LHCN-M2 (cell line): ENCODE measurements around the gene MROH8. TPM values are rescaled to one million over a fixed set of nuclear protein-coding genes. Genes with fewer than 3 reads are reported as not detected.
A peak's percentile ranks its signal among the peaks of the same experiment; 100 is the strongest.

Source experiments
- DNase-seq: peaks from one replicate; pipeline ENCODE4 v3.0.0-alpha.2; 2012; ENCODE audit warnings: low read depth
- total RNA-seq: library from RNA; depleted of rRNA; stranded (reverse); fragments of >200 nt; gene quantifications from 2 replicates; pipeline ENCODE4 v1.2.3, GENCODE V29; 2014

MROH8 gene
- total RNA-seq, 1 experiment from 2014 or later = 4.0 TPM

DNA sequence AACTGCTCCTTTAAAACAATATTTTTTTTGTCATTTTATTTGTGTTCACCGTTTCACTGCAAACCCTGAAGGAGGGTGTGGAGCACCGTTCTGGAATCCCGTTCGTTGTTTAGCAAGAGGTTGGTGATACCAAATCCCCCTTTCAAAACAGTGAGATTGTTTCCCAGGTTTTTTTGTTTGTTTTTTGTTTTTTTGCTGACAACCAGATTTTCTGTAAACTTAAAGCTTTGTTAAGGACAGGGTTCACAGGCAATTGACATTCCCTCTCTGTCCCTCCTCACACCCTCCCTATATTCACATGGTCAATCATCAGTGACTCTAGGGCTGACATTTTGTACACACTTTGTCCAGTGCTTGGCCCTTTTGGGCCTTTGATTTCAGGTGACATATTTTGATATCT, 21.0 kb upstream of the MROH8 start:
- DNase-seq = no peak

DNA sequence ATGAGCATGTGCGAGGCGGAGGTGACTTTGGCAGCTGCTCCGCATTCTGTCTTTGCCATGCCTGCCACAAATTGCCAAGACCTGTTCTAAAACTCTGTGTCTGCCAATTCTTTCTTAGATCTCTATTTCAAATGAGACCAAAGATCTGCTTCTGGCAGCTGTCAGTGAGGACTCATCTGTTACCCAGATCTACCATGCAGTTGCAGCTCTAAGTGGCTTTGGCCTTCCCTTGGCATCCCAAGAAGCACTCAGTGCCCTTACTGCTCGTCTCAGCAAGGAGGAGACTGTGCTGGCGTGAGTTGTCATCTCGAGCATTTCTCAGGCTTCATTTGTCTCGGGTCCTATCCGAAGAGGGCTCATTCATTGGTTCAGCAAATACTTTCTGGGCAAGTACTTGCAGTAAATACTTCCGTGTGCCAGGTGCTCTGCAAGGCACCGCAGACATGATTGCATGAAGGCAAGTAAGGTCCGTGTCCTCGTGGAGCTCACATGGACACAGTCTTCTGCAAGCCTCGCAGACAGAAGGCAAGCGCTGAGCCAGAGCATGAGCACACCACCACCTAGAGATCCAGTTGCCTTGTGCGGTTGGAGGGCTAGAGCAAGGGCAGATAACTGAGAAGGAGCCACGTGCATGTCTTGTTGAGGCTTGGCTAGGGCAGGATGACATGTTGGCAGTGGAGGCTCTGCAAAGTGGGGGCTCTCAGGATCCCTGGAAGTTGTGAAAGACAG, 19.7 kb upstream of the MROH8 start:
- DNase-seq = no peak

DNA sequence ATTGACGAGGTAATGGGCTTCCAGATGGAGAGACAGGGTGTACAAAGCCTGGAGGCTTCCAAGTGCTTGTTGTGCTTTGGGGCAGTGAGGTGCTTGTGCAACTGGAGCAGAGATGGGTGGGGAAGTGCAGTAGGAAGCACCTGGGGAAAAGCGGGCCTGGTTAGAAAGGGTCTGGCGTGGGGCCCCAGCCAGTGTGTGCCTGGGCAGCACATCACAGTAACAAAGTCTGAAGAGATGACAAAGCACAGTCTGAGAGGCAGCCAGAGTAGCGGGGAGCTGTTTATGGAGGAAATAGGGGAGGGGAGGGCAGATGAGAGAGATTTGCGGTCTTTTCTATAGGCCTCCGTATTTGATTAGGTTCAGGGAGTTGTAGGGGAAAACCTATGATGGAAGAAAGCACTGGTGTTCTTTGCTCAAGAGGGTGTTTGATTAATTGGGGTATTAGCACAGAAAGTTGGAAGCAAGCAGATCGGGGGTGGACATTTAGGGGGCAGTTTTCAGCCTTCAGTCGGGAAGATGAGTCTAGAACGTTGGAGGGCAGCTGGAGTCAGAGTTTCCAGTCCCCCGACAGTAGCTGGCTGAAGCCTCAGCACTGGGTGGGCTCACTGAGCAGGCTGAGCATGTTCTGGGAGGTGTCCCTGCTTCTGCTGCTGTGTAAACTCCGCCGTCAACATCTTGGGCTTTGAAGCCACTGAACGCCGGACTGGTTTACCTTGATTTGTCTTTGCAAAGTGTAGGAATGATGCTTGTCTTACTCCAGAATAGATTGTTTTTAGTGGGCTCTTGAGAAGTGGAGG, 15.5 kb upstream of the MROH8 start:
- DNase-seq = no peak

DNA sequence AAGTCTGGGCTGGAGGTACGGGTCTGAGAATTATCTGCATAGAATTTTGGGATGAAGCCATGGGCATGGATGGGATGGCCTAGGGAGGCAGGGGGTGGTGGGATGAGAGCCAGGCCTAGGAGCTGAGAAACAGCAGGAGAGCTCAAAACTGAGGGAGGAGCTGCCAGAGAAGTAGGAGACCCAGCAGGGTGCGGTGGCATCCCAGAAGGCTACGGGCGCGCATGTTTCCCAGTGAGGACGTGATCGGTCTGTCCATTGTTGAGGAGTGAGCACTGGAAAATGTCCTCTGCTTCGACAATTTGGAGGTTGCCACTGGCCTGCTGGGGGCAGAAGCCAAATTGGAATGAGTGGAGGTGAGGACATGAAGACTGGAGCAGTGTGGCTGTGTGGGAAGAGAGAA, 14.5 kb upstream of the MROH8 start:
- no peak for DNase-seq

DNA sequence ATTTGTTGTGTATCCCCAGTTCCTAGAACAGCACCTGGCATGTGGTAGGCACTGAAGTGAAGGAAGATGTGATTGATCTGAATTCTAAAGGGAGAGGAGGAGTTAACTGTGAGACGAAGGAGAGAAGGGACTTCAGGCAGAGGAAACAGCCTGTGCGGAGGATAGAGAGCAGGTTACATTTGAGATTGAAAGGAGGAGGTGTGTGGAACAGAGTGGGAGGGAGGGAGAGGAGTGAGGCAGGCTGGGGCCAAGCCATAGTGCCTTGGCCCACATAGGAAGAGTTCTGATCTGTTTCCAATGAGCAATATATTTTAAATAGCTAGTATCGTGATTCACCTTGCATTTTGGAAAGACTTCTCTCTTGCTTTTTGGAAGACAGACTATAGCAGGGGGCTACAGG, 13.9 kb upstream of the MROH8 start:
- DNase-seq = no peak

DNA sequence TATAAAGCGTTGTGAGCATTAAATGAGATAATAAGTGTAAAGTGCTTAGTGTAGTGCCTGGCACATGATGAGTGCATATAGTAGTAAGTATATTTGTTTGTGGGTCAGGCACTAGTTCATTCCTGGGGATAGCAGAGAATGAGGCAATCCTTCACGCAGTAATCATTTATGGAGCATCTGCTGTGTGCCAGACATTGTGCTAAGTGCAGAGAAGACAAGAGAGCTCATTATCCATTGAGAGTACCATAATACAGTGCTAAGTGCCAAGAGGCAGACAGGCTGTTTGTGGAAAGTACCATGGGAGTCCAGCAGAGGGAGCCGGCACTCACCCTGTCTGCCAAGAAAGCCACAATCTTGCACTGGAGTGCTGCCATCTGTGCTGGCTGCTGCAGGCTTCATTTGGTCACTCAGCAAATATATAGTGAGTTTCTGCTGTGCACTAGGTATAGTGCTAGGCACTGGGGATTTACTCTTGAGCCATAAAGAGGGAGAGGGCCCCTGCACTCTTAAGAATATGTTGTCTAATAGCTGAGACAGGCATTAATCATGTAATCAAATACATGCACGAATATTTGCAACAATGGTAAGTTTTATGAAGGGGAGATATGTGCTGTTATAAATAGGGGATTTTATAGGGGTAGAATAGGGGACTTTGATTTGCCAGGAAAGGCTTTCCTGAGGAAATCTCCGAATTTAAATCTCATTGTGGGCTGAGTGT, 12.9 kb upstream of the MROH8 start:
- DNase-seq = peak; percentile 80

DNA sequence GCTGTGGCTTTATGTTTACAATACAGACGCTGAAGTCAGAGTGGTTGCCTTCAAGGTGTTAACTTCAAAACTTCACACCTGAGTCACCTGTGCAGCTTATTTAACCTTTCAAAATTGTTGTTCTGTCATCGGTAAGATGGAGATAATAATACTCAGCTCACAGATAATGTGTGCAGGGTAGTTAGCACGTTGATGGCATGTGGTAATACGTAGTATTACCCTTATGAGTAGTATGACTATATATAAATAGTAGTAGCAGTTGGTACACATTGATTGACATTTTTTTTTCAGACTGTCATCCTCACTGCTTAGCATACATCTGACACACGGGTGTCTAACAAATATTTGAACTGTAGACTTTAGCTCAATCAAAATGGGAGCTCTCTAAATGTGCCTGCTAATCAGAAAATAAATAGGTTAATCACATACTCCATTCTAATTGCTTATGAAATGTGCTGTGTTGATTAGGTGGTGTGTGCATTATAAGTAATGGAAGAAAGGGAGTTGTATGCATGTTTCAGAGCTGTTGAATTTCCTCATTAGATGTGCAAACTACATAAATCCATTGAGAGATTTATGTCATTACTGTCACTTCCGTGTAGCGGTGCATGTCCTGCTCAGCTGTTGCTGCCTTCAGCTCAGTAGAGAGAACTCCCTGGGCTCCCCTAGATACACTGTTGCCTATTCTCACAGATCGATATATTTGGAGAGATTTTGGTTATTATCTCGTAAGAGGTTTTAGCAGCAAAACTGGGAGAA, 11.2 kb upstream of the MROH8 start:
- DNase-seq = no peak

DNA sequence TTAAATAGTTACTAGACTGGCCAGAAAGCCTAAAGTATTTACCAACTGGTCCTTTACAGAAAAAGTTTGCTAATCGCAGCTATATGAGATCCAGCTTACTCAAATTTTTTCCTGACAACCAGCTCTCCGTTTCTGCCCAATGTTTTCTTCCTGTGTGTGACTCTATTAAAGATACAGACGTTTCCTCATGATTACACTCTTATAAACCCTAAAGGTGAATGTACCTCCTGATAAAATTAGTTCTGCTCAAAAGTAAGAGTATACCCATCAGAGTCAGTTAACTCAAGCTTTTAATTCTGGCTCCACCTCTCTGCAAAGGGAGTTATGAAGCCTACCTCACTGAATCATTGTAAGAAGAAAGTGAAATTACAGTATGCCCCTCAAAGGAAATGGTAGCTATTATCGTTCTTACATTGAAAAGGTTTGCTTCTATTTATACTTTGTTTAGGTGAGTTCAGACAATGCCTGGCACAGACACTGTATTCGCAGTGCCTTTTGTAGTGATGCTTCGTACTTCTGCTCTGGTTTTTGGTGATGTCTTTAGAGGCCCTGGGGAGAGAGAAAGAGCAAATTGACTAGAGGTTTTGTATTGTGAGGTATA, 10.2 kb upstream of the MROH8 start:
- DNase-seq = no peak

DNA sequence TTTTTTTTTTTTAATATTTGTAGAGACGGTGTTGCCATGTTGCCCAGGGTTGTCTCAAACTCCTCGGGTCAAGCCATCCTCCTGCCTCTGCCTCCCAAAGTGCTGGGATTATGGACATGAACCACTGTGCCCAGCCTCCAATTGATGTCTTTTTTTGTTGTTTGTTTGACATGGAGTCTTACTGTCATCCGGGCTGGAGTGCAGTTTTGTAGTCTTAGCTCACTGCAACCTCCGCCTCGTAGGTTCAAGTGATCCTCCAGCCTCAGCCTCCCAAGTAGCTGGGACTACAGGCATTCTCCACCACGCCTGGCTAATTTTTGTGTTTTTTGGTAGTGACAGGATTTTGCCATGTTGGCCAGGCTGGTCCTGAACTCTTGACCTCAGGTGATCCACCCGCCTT, 9.4 kb upstream of the MROH8 start:
- no peak for DNase-seq

DNA sequence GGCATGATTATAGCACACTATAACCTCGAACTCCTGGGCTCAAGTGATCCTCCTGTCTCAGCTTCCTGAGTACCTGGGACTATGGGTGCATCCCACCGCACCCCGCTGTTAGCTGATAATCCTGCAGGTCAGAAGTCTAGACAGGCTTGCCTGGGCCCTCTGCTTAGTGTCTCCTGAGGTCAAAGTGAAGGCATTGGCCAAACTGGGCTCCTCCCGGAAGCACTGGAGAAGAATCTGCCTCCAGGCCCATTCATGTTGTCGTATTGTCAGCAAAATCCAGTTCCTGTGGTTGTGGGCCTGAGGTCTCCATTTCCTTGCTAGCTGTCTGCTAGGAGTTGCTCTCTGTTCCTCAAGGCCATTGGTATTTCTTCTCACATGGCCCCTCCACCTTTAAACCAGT, 6.3 kb upstream of the MROH8 start:
- no peak for DNase-seq

DNA sequence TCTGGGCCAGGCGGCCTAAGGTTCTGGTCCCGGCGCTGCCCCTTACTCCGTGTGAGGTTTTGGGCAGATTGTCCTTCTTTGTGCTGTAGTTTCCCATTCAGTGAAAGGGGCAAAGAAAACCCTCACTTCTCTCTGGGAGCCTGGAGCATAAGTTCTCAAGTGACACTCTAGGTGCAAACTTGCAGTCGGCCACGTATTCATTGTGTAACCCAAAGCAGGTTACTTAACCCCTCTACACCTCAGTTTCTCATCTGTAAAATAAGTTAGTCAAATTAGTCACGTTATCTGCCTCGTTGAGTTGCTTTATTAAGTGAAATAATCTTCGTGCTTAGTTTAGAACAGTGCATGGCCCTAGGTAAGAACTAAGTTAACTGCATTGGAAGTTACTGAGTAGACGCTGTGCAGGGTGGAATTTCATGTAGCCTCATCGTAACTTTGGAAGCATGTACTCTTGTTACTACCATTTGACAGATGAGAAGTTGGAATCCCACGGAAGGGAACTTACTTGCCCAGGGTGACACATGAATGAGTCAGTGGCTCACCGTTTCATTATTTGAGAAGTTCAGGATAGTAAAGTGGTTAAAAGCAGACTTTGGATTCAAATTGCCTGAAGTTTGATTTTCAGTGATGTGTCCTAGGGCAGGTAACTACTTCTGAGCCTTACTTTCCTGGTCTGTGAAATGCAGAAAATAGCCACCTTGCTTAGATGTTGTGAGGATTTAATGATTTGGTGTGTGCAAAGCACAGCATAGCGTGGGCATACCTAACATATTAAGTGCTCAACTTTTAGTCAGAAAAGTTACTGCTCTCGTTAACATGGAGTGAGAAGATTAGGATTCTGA, 556 bp upstream of the MROH8 start:
- DNase-seq = peak; percentile 67

DNA sequence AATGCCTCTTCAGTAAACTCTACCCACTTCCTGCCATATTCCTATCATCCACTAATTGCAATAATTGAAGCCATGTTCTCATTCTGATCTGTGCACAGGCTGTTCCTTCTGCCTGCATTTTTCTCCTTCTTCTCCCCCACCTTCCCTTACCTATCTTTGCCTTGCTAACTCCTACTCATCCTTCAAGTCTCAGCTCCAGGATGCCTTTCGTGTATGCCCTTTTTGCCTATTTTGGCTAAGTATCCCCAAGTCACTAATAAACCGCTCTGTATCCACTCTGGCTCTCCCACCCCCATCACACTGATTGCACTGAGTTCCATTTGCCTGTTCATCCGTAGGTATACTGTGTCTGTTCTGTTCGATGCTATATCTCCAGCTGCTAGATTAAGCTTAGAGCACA, 6.5 kb downstream of the MROH8 start:
- DNase-seq = no peak

DNA sequence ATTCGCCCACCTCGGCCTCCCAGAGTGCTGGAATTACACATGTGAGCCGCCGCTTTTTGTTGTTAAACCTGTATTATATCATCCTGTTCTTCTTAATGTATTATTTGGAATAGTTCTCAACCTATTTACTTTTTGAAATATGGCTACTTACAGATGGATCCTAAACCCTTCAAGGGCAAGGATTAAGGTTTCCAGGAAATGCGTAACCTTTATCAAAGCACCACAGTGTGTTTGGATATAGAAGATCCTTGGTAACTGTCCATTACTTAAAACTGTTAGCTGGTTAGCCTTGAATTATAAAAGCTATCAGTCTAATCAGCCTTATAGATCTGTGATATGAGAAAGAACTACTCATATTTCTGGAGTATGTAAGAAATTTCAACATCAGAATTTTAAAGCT, 12.5 kb downstream of the MROH8 start:
- no peak for DNase-seq

DNA sequence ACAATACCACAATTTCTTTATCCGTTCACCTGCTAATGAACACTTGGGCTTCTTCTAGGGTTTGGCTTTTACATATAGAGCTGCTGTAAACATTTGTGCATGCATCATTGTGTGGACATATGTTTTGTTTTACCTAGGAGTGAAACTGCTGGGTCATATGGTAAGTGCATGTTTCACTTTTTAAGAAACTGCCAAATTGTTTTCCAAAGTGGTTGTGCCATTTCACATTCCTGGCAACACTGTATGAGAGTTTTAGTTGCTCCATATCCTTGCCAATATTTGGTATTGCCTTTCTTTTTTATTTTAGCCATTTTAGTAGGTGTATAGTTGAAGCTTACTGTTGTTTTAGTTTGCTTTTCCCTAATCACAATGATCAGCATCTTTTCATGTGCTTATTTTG, 14.3 kb downstream of the MROH8 start:
- DNase-seq = no peak

DNA sequence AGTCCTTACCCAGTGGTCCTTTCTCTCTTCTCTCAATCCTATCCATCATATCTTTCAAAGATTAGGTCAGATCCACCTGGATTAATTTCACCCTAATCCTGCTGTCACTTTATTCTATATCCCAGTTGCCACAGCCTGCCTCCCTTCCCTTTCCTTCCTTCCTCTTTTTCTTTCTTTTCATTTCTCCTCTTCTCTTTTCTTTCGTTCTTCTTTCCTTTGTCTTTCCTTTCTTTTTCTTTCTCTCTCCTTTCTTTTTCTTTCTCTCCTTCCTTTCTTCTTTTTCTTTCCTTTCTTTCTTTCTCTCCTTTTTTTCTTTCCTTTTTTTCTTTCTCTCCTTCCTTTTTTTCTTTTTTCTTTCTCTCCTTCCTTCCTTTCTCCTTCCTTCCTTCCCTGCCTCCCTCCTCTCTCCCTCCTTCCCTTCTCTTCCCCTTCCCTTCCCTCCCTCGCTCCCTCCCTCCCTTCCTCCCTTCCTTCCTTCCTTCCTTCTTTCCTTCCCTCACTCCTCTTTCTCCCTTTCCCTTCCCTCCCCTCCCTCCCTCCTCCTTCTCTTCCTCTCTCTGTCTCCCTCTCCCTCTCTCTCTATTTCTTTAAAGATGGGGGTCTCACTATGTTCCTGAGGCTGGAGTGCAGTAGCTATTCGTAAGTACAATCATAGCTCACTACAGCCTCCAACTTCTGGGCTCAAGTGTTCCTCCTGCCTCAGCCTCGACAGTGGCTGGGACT, 15.4 kb downstream of the MROH8 start:
- no peak for DNase-seq

DNA sequence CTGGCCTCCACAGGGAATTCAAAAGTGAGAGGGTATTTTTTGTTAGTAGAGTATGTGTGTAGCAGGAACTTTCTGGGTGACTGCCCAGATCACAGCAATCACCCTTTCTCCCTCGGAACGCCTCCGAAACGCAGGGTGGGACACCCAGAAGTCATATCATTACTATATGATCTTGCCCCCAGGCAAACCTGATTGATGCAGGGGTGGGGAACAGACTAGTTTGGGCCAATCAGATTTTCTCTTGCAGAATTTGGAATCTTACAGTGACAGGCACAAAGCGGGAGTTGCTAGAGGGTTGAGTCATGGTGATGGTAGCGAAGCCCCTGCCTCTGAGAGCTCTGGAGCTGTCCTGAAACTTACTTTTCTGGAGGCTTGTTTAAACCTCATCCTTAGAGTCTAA, 16.7 kb downstream of the MROH8 start:
- no peak for DNase-seq

DNA sequence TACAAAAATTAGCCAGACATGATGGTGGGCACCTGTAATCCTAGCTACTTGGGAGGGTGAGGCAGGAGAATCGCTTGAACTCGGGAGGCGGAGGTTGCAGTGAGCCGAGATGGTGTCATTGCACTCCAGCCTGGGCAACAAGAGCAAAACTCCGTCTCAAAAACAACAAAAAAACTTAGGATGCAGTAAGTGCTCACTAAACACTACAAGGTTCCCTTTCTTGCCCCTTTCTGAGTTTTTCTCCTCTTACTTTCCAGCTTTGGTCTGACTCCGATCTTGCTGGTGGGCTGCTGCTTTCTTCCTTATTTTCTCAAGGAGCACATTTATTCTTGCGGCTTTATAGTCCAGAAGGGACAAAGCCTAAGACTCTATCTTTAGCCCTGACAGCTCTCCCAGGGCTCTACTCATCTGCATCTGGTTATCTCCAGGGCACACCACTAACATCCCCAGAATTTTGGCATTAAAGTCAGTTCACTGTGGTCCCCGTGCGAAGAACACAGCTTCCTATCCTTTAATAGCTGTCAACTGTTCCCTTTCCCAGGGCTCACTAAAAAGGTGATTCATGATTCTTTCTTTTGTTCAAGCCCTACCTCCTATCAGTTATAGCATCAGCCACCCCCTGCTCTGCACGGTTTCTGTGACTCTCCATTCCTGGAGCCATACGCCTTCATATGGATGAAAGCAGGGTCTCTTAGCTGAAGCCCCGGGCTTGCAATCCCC, 17.4 kb downstream of the MROH8 start:
- DNase-seq = no peak

DNA sequence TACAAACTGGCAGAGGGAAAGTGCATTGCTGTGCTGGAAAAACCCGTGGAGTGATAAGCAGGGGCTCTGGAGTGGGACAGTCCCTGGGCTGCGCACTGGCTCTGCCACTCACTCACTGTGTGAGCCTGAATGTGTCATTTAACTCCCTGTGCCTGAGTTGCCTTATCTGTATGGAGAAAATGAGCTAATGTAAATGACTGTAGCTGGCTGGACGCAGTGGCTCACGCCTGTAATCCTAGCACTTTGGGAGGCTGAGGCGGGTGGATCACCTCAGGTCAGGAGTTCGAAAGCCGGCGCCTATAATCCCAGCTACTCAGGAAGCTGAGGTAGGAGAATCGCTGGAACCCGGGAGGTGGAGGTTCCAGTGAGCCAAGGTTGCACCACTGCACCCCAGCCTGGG, 18.7 kb downstream of the MROH8 start:
- no peak for DNase-seq

DNA sequence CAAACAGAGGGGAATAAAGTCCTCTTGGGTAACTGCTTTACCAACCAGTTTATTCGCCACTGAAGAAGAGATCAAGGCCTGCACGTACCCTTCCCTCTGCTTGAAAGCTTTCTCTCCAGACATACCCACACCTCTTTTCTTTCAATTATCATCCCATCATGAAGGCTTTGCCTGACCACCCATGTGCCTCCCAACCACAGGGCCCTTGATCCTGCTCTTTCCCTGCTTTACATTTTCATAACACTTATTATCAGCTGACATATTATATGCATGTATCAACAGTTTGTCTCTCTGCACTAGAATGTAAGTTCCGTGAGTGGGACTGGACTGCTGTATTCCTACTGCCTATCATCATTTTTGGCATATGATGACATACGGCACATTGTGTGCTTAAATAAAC, 21.1 kb downstream of the MROH8 start:
- no peak for DNase-seq
